Measurements from ENCODE around the gene DNMBP. TPM values are rescaled to one million over a fixed set of nuclear protein-coding genes. Genes with fewer than 3 reads are reported as not detected.

The DNMBP gene
- total and polyA plus RNA-seq, 2 experiments from 2014 or later, result 13.4 to 31.2 TPM

DNA sequence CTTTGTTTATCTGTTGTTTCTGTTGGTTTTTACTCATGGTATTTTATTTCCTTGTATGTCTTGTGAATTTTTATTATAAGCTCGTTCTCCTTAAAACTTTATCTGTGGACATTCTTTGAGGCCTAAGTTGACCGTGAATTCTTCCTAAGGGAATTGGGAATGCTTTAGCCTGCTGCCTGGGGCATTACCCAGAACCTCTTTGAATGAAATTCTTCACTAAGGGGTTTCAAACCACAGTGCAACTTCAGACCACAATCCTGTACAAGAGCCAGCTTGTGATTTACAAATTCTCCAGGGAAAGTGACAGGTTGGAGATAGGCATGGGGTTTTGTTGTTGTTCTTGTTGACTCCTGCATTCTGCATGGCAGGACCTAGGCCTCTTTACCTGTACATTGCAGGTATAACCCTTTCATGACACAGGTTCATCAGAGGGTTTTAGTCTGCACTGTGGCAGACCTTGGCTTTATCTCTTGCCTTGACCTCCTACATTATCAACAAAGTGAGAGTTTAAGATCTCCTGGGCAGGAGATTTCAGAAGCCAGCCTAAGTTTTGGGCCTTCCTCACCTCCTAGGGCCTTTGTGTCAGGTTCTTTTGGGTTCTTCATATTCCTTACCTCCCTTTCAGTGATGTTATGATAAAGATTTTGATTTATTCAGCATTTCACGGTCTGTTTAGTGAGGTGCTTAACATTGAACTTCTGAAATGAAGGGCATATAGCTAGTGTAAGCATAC is 157.1 kb downstream of the DNMBP start:
- H3K27ac ChIP-seq (ENCODE audit: low read depth), result no peak overlapping the region
- H3K4me3 Mint-ChIP-seq, result no peak overlapping the region
- no peak for ATAC-seq

More for the DNA sequence above, 157.1 kb downstream of the DNMBP start:
- H3K36me3 ChIP-seq (ENCODE audit: insufficient read depth), result no peaks in the 10 kb centered on the region
- H3K36me3 Mint-ChIP-seq (ENCODE audit: low read depth), result no peaks in the 10 kb centered on the region; the same call in 2 of the 3 replicates
- DNase-seq (ENCODE audit: low spot score), result no peak
- H4K20me1 ChIP-seq (replicated peaks; ENCODE audit: insufficient read depth), result no peaks in the 10 kb centered on the region
- no peaks in the 10 kb centered on the region for H3K79me2 ChIP-seq (replicated peaks; ENCODE audit: insufficient read depth)
- no peaks in the 10 kb centered on the region for H3K9me3 Mint-ChIP-seq
- no peak overlapping the region; the same call in 1 of the 2 replicates for H3K27ac Mint-ChIP-seq
- H3K4me2 ChIP-seq, result no peak overlapping the region
- peaks cover 5% of the 10 kb centered on the region for H3K27me3 Mint-ChIP-seq (ENCODE audit: insufficient read depth, low read depth, poor library complexity)
- no peaks in the 10 kb centered on the region for H3K27me3 ChIP-seq (ENCODE audit: insufficient read depth)
- H3K4me1 Mint-ChIP-seq, result peaks cover 59% of the 10 kb centered on the region
- H3K4me1 ChIP-seq (ENCODE audit: insufficient read depth), result peaks cover 44% of the 10 kb centered on the region
- H3K4me3 ChIP-seq, result no peak overlapping the region
- no peak overlapping the region for H2AFZ ChIP-seq
- peaks cover 4% of the 10 kb centered on the region; the same call in 1 of the 2 replicates for H3F3A ChIP-seq (replicated peaks; ENCODE audit: low read depth)
- TF ChIP-seq ZNF462 (CRISPR knock-in tag; IDR thresholded peaks at IDR 0.05) (no peak), NANOG (IDR thresholded peaks at IDR 0.05; ENCODE audit: borderline replicate concordance) (no peak), ZNF331 (CRISPR knock-in tag; IDR thresholded peaks at IDR 0.05; ENCODE audit: low read depth) (no peak), EZH2 (IDR thresholded peaks at IDR 0.05; ENCODE audit: low read depth, unreplicated experiment) (no peak), ZNF114 (CRISPR knock-in tag; IDR thresholded peaks at IDR 0.05) (no peak)
- TF ChIP-seq, protein P1, sequence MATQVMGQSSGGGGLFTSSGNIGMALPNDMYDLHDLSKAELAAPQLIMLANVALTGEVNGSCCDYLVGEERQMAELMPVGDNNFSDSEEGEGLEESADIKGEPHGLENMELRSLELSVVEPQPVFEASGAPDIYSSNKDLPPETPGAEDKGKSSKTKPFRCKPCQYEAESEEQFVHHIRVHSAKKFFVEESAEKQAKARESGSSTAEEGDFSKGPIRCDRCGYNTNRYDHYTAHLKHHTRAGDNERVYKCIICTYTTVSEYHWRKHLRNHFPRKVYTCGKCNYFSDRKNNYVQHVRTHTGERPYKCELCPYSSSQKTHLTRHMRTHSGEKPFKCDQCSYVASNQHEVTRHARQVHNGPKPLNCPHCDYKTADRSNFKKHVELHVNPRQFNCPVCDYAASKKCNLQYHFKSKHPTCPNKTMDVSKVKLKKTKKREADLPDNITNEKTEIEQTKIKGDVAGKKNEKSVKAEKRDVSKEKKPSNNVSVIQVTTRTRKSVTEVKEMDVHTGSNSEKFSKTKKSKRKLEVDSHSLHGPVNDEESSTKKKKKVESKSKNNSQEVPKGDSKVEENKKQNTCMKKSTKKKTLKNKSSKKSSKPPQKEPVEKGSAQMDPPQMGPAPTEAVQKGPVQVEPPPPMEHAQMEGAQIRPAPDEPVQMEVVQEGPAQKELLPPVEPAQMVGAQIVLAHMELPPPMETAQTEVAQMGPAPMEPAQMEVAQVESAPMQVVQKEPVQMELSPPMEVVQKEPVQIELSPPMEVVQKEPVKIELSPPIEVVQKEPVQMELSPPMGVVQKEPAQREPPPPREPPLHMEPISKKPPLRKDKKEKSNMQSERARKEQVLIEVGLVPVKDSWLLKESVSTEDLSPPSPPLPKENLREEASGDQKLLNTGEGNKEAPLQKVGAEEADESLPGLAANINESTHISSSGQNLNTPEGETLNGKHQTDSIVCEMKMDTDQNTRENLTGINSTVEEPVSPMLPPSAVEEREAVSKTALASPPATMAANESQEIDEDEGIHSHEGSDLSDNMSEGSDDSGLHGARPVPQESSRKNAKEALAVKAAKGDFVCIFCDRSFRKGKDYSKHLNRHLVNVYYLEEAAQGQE (IDR thresholded peaks at IDR 0.05; ENCODE audit: unreplicated experiment), result no peak
- peaks cover 5% of the 10 kb centered on the region for H3K9me2 ChIP-seq (ENCODE audit: insufficient read depth)

All from GM23338 (cell line).